Measurements from ENCODE around the gene CRTC1.
"Not testable (repeated sequence)": the region's sequence is repeated elsewhere in the genome, so short reads cannot be mapped to it uniquely, and the experiment has no call there.

CRTC1 gene

GRCh38 chr19:18798384-18799352 lies 115.2 kb downstream of the CRTC1 start:
- no peak for DNase-seq (ENCODE audit: low read depth in 2 of 2)

DNA sequence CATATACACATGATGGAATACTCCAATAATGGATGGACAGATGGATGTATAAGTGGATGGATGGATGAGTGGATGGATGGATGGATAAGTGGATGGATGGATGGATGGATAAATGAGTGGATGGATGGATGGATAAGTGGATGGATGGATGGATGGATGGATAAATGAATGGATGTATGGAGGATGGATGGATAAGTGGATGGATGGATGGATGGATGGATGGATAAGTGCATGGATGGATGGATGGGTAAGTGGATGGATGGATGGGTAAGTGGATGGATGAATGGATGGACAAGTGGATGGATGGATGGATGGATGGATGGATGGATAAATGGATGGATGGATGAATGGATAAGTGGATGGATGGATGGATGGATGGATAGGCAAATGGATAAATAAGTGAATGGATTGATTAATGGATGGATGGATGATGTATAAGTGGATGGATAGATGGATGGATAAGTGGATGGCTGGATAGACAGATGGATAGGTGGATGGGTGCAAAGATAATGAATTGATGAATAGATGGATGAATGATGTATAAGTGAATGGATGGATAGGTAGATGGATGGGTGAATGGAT lies 116.0 kb downstream of the CRTC1 start:
- no peak for DNase-seq (ENCODE audit: low read depth in 2 of 2)

GRCh38 chr19:18800079-18800478 lies 116.6 kb downstream of the CRTC1 start:
- DNase-seq (ENCODE audit: low read depth in 2 of 2) = no peak

DNA sequence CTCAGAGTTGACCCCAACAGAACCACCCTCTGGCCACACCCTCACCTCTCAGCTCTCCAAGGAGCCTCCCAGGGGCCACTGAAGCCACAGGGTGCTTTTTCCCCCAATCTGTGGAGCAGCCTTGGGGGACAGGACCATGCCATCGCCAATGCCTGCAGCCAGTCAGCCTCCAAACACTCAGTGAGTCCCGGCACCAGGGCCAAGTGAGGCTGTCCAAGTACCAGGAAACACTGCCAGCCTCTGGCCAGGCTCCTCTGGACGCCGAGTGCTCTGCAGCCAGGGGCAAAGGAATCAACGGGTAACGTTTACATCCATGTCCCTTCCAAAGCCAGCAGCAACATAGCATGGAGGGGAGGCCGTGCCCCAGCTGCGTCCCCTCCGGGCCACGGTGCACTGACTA lies 117.2 kb downstream of the CRTC1 start:
- no peak for DNase-seq (ENCODE audit: low read depth in 2 of 2)

GRCh38 chr19:18802354-18802753 lies 118.9 kb downstream of the CRTC1 start:
- DNase-seq (ENCODE audit: low read depth in 2 of 2) = no peak

GRCh38 chr19:18803550-18804138 lies 120.2 kb downstream of the CRTC1 start:
- DNase-seq (ENCODE audit: low read depth in 2 of 2) = no peak

DNA sequence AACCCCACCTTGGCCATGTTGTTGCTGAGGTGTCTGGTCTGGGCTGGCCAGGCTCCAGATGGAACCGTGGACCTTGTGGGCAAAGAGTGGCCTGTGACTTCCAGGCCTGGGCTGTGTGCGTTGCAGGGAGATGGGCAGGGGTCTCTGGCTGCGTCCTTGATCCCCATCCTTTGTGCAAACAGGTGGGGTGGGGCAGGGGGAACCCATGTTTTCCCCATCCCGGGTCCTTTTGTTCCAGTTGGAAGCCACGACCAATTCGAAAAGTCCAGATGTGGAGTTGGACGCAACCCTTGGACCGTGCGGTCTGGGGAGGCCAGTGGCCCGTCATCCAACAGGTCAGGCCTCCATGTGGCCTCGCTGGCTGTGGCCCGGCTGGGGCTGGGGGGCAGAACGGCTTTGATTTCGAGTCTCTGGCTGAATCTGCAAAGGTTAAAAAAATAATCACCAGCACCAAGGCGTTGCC lies 120.7 kb downstream of the CRTC1 start:
- no peak for DNase-seq (ENCODE audit: low read depth in 2 of 2)

DNA sequence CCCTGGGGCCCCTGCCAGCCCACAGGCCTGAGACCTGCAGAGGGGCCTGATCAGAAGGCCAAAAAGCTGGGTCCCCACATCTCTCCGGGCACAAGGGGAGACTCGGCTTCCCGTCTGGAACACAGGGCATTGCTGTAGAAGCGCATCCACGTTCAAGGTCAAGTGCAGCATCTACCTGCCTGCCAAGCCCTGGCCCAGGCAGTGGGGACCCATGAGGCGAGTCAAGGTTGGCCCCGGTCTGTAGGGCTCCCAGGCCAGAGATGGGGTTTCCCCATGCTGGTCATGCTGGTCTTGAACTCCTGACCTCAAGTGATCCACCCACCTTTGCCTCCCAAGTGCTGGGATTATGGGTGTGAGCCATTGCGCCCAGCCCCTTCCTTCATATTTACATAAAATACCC lies 121.2 kb downstream of the CRTC1 start:
- DNase-seq (ENCODE audit: low read depth in 2 of 2) = no peak

DNA sequence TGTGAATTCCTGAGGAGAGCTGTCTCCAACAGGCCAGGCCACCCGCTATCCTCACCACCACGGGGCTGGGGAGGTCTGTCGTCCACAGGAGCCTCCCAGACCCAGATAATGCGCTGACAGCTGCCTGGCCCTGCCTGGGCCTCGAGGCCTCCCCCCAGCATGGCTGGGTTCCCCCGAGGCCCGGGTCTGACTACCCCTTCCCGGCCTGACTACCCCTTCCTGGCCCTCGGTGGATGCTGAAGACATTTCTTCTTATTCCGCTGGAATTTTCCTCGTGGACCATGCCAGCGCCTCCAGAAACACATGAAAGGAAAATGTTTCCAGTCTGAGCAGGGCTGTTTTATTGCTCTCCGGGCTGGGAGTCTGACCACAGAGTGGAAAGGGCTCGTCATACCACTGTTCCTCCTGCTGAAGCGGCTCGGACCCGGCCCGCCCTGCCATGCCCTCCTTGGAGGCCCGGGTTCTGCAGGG lies 124.4 kb downstream of the CRTC1 start:
- no peak for DNase-seq (ENCODE audit: low read depth in 2 of 2)

DNA sequence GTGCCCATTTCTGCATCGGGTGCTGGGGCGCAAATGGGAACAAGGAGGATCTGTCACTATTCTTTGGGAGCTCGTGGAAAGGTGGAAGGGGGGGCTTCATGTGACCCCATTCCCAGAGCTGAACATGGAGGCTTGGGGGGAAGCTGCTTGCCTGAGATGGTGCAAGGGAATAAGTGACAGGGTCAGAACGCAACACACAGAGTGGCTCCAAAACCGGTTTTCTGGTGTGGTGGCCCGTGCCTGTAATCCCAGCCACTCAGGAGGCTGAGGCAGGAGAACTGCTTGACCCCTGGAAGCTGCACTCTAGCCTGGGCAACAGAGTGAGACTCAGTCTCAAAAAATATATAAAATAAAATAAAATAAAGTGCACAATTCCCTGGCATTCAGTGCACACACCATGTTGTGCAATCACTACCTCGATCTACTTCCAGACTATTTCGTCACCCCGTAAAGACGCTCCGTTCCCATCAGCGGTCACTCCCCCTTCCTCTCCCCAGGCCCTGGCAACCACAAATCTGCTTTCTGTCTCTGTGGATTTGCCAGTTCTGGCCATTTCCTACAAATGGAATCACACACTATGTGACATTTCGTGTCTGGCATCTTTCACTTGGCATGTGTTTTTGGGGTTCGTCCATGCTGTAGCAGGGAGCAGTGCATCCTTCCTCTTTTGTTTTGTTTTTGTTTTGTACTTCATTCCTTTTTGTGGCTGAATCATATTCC lies 125.8 kb downstream of the CRTC1 start:
- DNase-seq (ENCODE audit: low read depth in 2 of 2) = no peak

GRCh38 chr19:18811638-18812037 lies 128.2 kb downstream of the CRTC1 start:
- not testable (repeated sequence) for DNase-seq (ENCODE audit: low read depth in 2 of 2)

GRCh38 chr19:18814063-18814462 lies 130.6 kb downstream of the CRTC1 start:
- DNase-seq (ENCODE audit: low read depth in 2 of 2) = no peak

DNA sequence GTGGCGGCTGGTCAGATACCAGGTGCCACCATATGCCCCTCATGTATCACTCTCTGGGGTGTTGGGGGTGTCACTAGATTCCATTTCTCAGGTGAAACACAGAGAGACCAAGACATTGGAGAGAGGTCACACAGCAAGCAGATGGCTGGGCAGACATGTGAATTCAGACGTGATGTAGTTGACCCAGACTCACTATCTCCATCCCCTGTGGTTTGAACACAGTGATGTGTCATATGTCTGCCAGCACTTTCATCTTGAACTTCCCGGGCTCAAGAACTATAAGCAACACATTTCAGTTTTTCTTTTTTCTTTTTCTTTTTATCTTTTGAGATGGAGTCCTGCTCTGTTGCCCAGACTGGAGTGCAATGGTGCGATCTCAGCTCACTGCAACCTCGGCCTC lies 132.2 kb downstream of the CRTC1 start:
- DNase-seq (ENCODE audit: low read depth in 2 of 2) = no peak

DNA sequence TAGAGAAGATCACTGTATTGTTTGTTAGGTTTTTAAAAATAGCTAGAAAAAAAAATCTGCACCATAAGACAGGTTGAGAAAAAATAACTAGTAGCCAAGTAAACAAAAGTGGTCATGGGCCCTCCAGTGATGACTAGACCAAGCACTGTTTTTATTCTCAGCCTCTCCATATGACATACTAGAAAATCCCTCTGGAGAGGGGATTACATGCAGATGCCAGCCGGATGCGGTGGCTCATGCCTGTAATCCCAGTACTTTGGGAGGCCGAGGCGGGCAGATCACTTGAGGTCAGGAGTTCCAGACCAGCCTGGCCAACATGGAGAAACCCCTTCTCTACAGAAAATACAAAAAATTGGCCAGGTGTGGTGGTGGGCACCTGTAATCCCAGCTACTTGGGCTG lies 133.2 kb downstream of the CRTC1 start:
- not testable (repeated sequence) for DNase-seq (ENCODE audit: low read depth in 2 of 2)

GRCh38 chr19:18817574-18817973 lies 134.1 kb downstream of the CRTC1 start:
- no peak for DNase-seq (ENCODE audit: low read depth in 2 of 2)

GRCh38 chr19:18828786-18829185 lies 145.3 kb downstream of the CRTC1 start:
- no peak for DNase-seq (ENCODE audit: low read depth in 2 of 2)

GRCh38 chr19:18830488-18830887 lies 147.0 kb downstream of the CRTC1 start:
- DNase-seq (ENCODE audit: low read depth in 2 of 2) = no peak

GRCh38 chr19:18831524-18832305 lies 148.2 kb downstream of the CRTC1 start, which contains the start of gene UPF1:
Gene UPF1, plus strand, starts transcription at chr19:18831959. Its CDS starts 251 bp downstream, at chr19:18832210.
- DNase-seq (ENCODE audit: low read depth in 2 of 2) = peak; percentile 90 to 93
